Activated B cell treated with CpG ODN at 0.5 μM for 24 hours (primary cell): Measurements from ENCODE around the gene VPS13D. TPM values are rescaled to one million over a fixed set of nuclear protein-coding genes. Genes with fewer than 3 reads are reported as not detected.

Source experiments
- ATAC-seq: fragments of 200-7000 bp; cut with Tn5 transposase; one replicate; pipeline ENCODE4 v1.10.0; 2021; ENCODE audit warnings: low read depth, mild to moderate bottlenecking, moderate library complexity
- CTCF ChIA-PET: fragments of 350-600 bp; sonication (Branson Sonifier 250); formaldehyde crosslinking; loops from one replicate; lab custom pipeline; 2021; ENCODE audit warnings: antibody characterized with exemption; lab: Charles Lee
- POLR2A ChIA-PET: fragments of 350-600 bp; sonication (Branson Sonifier 250); formaldehyde crosslinking; loops from one replicate; lab custom pipeline; 2021; ENCODE audit warnings: antibody characterized with exemption; lab: Charles Lee
- DNase-seq: peaks from one replicate; pipeline ENCODE4 v3.0.0; 2022
- H3K27ac Mint-ChIP-seq: one replicate; pipeline ENCODE4 v1.8.0; 2020; ENCODE audit warnings: mixed read lengths
- H3K27me3 Mint-ChIP-seq: one replicate; pipeline ENCODE4 v1.8.0; 2021; ENCODE audit warnings: mixed read lengths
- H3K36me3 Mint-ChIP-seq: one replicate; pipeline ENCODE4 v1.8.0; 2021; ENCODE audit warnings: low read depth, mixed read lengths
- H3K4me1 Mint-ChIP-seq: one replicate; pipeline ENCODE4 v1.8.0; 2021; ENCODE audit warnings: mixed read lengths
- H3K4me3 Mint-ChIP-seq: one replicate; pipeline ENCODE4 v1.8.0; 2020; ENCODE audit warnings: mild to moderate bottlenecking, mixed read lengths
- H3K9me3 Mint-ChIP-seq: one replicate; pipeline ENCODE4 v1.8.0; 2020; ENCODE audit warnings: mixed read lengths
- CTCF ChIP-seq: fragments of 200-600 bp; IDR thresholded peaks from one replicate; pipeline ENCODE4 v1.8.0; 2022; ENCODE audit warnings: antibody characterized with exemption, mild to moderate bottlenecking
- intact Hi-C: fragments of 100-400 bp; cut with micrococcal nuclease; formaldehyde crosslinking; loops from one replicate; pipeline ENCODE4 v1.15.1; 2024
- total RNA-seq: library from RNA; stranded (reverse); gene quantifications from 2 replicates; pipeline ENCODE4 v1.2.3, GENCODE V29; 2022

Gene VPS13D
- total RNA-seq, 1 donor from 2014 or later: 64.5 TPM

- Mint-ChIP-seq H3K27ac (no peak overlapping the region), H3K4me1 (peaks cover 15% of the 10 kb centered on the region), H3K9me3 (no peaks in the 10 kb centered on the region), H3K4me3 (no peak overlapping the region), H3K27me3 (no peaks in the 10 kb centered on the region), H3K36me3 (peaks cover 60% of the 10 kb centered on the region)
- CTCF ChIA-PET: no interaction called here
- POLR2A ChIA-PET: no interaction called here
- intact Hi-C loops: no loop called here
- no peak for TF ChIP-seq CTCF
- DNase-seq (no peak), ATAC-seq (no peak)
Observed at GRCh38 chr1:12508849-12509248, 279.0 kb downstream of the VPS13D start.

- H3K36me3 Mint-ChIP-seq: peaks cover 45% of the 10 kb centered on the region
- TF ChIP-seq CTCF: no peak
- intact Hi-C loops: no loop called here
- peaks cover 15% of the 10 kb centered on the region for H3K4me1 Mint-ChIP-seq
- no peak overlapping the region for H3K4me3 Mint-ChIP-seq
- DNase-seq (no peak), ATAC-seq (no peak)
- H3K27ac Mint-ChIP-seq: no peak overlapping the region
- CTCF ChIA-PET: interaction anchor here (1.3 kb wide), 1 partner anchor 109 kb away, joined by 3 read pairs; no protein-coding TSS in a partner anchor
- H3K9me3 Mint-ChIP-seq: no peaks in the 10 kb centered on the region
- no peaks in the 10 kb centered on the region for H3K27me3 Mint-ChIP-seq
- POLR2A ChIA-PET: interaction anchor here (0.6 kb wide), 1 partner anchor 107 kb away, joined by 3 read pairs; the partner anchor contains the start of gene DHRS3
Observed at GRCh38 chr1:12511128-12511484, 281.3 kb downstream of the VPS13D start.

GRCh38 chr1:12511516-12512468 is 282.0 kb downstream of the VPS13D start:
- H3K36me3 Mint-ChIP-seq: peaks cover 39% of the 10 kb centered on the region
- peaks cover 15% of the 10 kb centered on the region for H3K4me1 Mint-ChIP-seq
- ATAC-seq (no peak), DNase-seq (no peak)
- no peak overlapping the region for H3K27ac Mint-ChIP-seq
- ChIA-PET CTCF (interaction anchor here (1.3 kb wide), 1 partner anchor 108 kb away, joined by 3 read pairs; no protein-coding TSS in a partner anchor), POLR2A (interaction anchor here (0.6 kb wide), 1 partner anchor 106 kb away, joined by 3 read pairs; the partner anchor contains the start of gene DHRS3)
- no peak overlapping the region for H3K4me3 Mint-ChIP-seq
- TF ChIP-seq CTCF: no peak
- no peaks in the 10 kb centered on the region for H3K9me3 Mint-ChIP-seq
- intact Hi-C loops: no loop called here
- no peaks in the 10 kb centered on the region for H3K27me3 Mint-ChIP-seq

- CTCF ChIA-PET: no interaction called here
- H3K27me3 Mint-ChIP-seq: no peaks in the 10 kb centered on the region
- H3K27ac Mint-ChIP-seq: no peak overlapping the region
- peaks cover 28% of the 10 kb centered on the region for H3K36me3 Mint-ChIP-seq
- POLR2A ChIA-PET: no interaction called here
- peaks cover 15% of the 10 kb centered on the region for H3K4me1 Mint-ChIP-seq
- DNase-seq: no peak
- H3K9me3 Mint-ChIP-seq: no peaks in the 10 kb centered on the region
- ATAC-seq: no peak
- intact Hi-C loops: no loop called here
- no peak for TF ChIP-seq CTCF
- H3K4me3 Mint-ChIP-seq: no peak overlapping the region
Observed at GRCh38 chr1:12513181-12513580, 283.4 kb downstream of the VPS13D start.

GRCh38 chr1:12514590-12514989 is 284.8 kb downstream of the VPS13D start:
- intact Hi-C loops: no loop called here
- H3K27me3 Mint-ChIP-seq: no peaks in the 10 kb centered on the region
- DNase-seq (no peak), ATAC-seq (no peak)
- H3K4me1 Mint-ChIP-seq: peaks cover 15% of the 10 kb centered on the region
- H3K36me3 Mint-ChIP-seq: peaks cover 20% of the 10 kb centered on the region
- H3K27ac Mint-ChIP-seq: no peak overlapping the region
- TF ChIP-seq CTCF: no peak
- POLR2A ChIA-PET: no interaction called here
- CTCF ChIA-PET: no interaction called here
- H3K4me3 Mint-ChIP-seq: no peak overlapping the region
- H3K9me3 Mint-ChIP-seq: no peaks in the 10 kb centered on the region
